Hepatocyte (in vitro differentiated cells): ENCODE results near the gene CREG1.

Experiments used
- CTCF ChIP-seq: fragments of 200-600 bp; sonication (generic); IDR thresholded peaks from 2 replicates; pipeline ENCODE4 v1.5.1; 2016; ENCODE audit warnings: antibody characterized with exemption, mild to moderate bottlenecking; ENCODE audit not compliant: poor library complexity
- EZH2 ChIP-seq: fragments of 200-600 bp; sonication (generic); IDR thresholded peaks from 2 replicates; pipeline ENCODE4 v1.6.1; 2016; ENCODE audit warnings: antibody characterized with exemption, mild to moderate bottlenecking, borderline replicate concordance
- EZH2phosphoT487 ChIP-seq: fragments of 200-600 bp; sonication (generic); IDR thresholded peaks from one replicate; pipeline ENCODE4 v1.6.1; 2018; ENCODE audit warnings: antibody characterized with exemption, mild to moderate bottlenecking, low read depth, moderate library complexity; ENCODE audit not compliant: unreplicated experiment, severe bottlenecking

GRCh38 chr1:167502719-167503462 lies 50.7 kb downstream of the CREG1 start:
- no peak for TF ChIP-seq CTCF
- TF ChIP-seq EZH2phosphoT487 = no peak
- TF ChIP-seq EZH2 = no peak
